CD4-positive, alpha-beta T cell treated with Interleukin-21 for 1 hour (primary cell): ENCODE data around the gene SUN2.

Experiments
- DNase-seq: peaks from one replicate; pipeline ENCODE4 v3.0.0-alpha.2; 2020

Gene SUN2

GRCh38 chr22:38694940-38695339, 60.9 kb downstream of the SUN2 start:
- no peak for DNase-seq

DNA sequence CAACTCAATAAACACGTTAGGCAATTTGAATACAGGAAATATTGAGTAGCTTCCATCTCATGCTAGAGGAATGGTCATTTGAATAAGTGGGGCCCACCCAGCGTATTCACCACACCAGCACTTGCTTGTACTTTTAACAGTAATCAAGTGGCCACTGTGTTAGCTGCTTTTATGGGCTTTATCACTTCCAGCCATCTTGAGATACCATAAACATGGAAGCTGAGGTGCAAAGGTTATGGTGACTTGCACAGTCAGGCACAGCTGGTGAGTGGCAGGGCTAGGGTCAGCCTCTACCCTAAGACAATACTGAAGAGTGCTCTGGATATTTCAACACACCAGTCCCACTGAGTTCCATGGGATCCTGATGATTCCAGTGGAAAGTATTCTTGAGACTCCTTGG, 61.7 kb downstream of the SUN2 start:
- DNase-seq, result no peak

GRCh38 chr22:38689651-38690050, 66.1 kb downstream of the SUN2 start:
- DNase-seq, result no peak

- DNase-seq, result no peak
Measured at GRCh38 chr22:38685761-38686160, 70.0 kb downstream of the SUN2 start.

GRCh38 chr22:38684895-38685294, 70.9 kb downstream of the SUN2 start:
- DNase-seq, result no peak
